HepG2 (cell line): ENCODE results near the gene SYNE1.

ENCODE experiments used
- EZH2 ChIP-seq: conservative IDR thresholded peaks from 2 replicates; pipeline ENCODE4 v1.6.1; 2012; ENCODE audit warnings: mild to moderate bottlenecking, low read depth, low read length, moderate library complexity
- KAT7 ChIP-seq: IDR thresholded peaks from 2 replicates; pipeline ENCODE4 v1.6.1; 2018; ENCODE audit warnings: borderline replicate concordance, missing compliant biosample characterization
- SMAD3 ChIP-seq: sonication (generic); formaldehyde crosslinking; IDR thresholded peaks from 2 replicates; pipeline ENCODE4 v1.4.0; 2020; ENCODE audit warnings: missing genetic modification reagents
- ZNF224 ChIP-seq: sonication (generic); formaldehyde crosslinking; IDR thresholded peaks from 2 replicates; pipeline ENCODE4 v1.5.0; 2020; ENCODE audit warnings: mild to moderate bottlenecking, missing genetic modification reagents
- TF ChIP-seq, protein P1 (sequence below): sonication (generic); formaldehyde crosslinking; IDR thresholded peaks from 2 replicates; pipeline ENCODE4 v1.5.0; 2020; ENCODE audit warnings: mild to moderate bottlenecking, missing genetic modification reagents, moderate library complexity
- TF ChIP-seq, protein P2 (sequence below): sonication (generic); formaldehyde crosslinking; IDR thresholded peaks from 2 replicates; pipeline ENCODE4 v1.4.0; 2020; ENCODE audit warnings: mild to moderate bottlenecking, missing genetic modification reagents

DNA sequence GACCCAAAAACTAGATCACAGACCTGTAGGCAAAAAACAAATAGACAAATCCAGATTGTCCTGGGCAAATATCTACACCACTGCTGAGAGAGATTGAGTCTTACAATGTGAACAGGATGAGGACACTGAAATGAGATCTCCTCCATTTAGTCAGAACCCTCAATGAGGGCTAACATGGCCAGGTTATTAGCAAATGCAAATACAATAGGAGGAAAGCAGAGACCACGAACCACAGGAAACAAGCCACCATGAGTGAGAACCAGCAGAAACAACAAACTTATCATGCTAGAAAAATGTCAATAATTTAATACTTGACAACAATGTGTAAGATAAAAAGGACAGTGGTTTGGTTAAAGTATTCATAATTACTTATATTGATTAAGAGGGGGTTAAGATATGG is 162.8 kb downstream of the SYNE1 start:
- no peak for TF ChIP-seq ZNF224 (CRISPR knock-in tag)
- no peak for TF ChIP-seq SMAD3 (CRISPR knock-in tag)
- TF ChIP-seq, protein P1, sequence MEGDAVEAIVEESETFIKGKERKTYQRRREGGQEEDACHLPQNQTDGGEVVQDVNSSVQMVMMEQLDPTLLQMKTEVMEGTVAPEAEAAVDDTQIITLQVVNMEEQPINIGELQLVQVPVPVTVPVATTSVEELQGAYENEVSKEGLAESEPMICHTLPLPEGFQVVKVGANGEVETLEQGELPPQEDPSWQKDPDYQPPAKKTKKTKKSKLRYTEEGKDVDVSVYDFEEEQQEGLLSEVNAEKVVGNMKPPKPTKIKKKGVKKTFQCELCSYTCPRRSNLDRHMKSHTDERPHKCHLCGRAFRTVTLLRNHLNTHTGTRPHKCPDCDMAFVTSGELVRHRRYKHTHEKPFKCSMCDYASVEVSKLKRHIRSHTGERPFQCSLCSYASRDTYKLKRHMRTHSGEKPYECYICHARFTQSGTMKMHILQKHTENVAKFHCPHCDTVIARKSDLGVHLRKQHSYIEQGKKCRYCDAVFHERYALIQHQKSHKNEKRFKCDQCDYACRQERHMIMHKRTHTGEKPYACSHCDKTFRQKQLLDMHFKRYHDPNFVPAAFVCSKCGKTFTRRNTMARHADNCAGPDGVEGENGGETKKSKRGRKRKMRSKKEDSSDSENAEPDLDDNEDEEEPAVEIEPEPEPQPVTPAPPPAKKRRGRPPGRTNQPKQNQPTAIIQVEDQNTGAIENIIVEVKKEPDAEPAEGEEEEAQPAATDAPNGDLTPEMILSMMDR: no peak
- no peak for TF ChIP-seq EZH2
- no peak for TF ChIP-seq KAT7
- TF ChIP-seq, protein P2, sequence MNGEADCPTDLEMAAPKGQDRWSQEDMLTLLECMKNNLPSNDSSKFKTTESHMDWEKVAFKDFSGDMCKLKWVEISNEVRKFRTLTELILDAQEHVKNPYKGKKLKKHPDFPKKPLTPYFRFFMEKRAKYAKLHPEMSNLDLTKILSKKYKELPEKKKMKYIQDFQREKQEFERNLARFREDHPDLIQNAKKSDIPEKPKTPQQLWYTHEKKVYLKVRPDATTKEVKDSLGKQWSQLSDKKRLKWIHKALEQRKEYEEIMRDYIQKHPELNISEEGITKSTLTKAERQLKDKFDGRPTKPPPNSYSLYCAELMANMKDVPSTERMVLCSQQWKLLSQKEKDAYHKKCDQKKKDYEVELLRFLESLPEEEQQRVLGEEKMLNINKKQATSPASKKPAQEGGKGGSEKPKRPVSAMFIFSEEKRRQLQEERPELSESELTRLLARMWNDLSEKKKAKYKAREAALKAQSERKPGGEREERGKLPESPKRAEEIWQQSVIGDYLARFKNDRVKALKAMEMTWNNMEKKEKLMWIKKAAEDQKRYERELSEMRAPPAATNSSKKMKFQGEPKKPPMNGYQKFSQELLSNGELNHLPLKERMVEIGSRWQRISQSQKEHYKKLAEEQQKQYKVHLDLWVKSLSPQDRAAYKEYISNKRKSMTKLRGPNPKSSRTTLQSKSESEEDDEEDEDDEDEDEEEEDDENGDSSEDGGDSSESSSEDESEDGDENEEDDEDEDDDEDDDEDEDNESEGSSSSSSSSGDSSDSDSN (CRISPR knock-in tag): no peak
